DOHH2 (cell line): Measurements from ENCODE around the gene LHFPL6.

Experiments
- H3F3A ChIP-seq: fragments of 200-600 bp; sonication (generic), shearing (Covaris generic); 2 replicates; pipeline ENCODE4 v1.6.0; 2016; ENCODE audit warnings: antibody characterized with exemption, mild to moderate bottlenecking; ENCODE audit not compliant: control insufficient read depth, insufficient read depth
- H3K27ac ChIP-seq: fragments of 200-600 bp; sonication (generic); 2 replicates; pipeline ENCODE4 v1.5.1; 2014; ENCODE audit warnings: low read depth, mild to moderate bottlenecking, low read length, moderate library complexity
- H3K27me3 ChIP-seq: fragments of 200-600 bp; sonication (generic); 2 replicates; pipeline ENCODE4 v1.6.1; 2014; ENCODE audit warnings: mild to moderate bottlenecking, low read length, mixed read lengths; ENCODE audit not compliant: control insufficient read depth
- H3K36me3 ChIP-seq: fragments of 200-600 bp; sonication (generic); 2 replicates; pipeline ENCODE4 v1.6.1; 2014; ENCODE audit warnings: mild to moderate bottlenecking, low read length, moderate library complexity, mixed read lengths; ENCODE audit not compliant: control insufficient read depth
- H3K4me1 ChIP-seq: fragments of 200-600 bp; sonication (generic); 2 replicates; pipeline ENCODE4 v1.6.1; 2014; ENCODE audit warnings: mild to moderate bottlenecking, low read length, mixed read lengths; ENCODE audit not compliant: control insufficient read depth
- H3K4me2 ChIP-seq: fragments of 200-600 bp; sonication (generic); 2 replicates; pipeline ENCODE4 v1.6.0; 2014; ENCODE audit warnings: mild to moderate bottlenecking, low read length, moderate library complexity
- H3K4me3 ChIP-seq: fragments of 200-600 bp; sonication (generic); 2 replicates; pipeline ENCODE4 v1.5.1; 2014; ENCODE audit warnings: mild to moderate bottlenecking, low read length, mixed read lengths
- H3K79me2 ChIP-seq: fragments of 200-600 bp; sonication (generic); 2 replicates; pipeline ENCODE4 v1.6.1; 2014; ENCODE audit warnings: mild to moderate bottlenecking, low read length, mixed read lengths; ENCODE audit not compliant: control insufficient read depth
- H3K9me2 ChIP-seq: fragments of 200-600 bp; sonication (generic); replicated peaks from 2 replicates; pipeline ENCODE4 v1.6.1; 2014; ENCODE audit warnings: mild to moderate bottlenecking, low read length, mixed read lengths; ENCODE audit not compliant: control insufficient read depth
- H3K9me3 ChIP-seq: fragments of 200-600 bp; sonication (generic); 2 replicates; pipeline ENCODE4 v1.6.1; 2014; ENCODE audit warnings: antibody characterized with exemption, low read length, mixed read lengths; ENCODE audit not compliant: control insufficient read depth, insufficient read depth
- H4K20me1 ChIP-seq: fragments of 200-600 bp; sonication (generic); 2 replicates; pipeline ENCODE4 v1.6.0; 2014; ENCODE audit warnings: low read depth, mild to moderate bottlenecking, antibody characterized with exemption, low read length, moderate library complexity; ENCODE audit not compliant: control insufficient read depth, insufficient read depth
- CTCF ChIP-seq: fragments of 200-600 bp; sonication (generic); IDR thresholded peaks from one replicate; pipeline ENCODE4 v1.5.1; 2014; ENCODE audit warnings: antibody characterized with exemption, mild to moderate bottlenecking, low read depth, low read length; ENCODE audit not compliant: poor library complexity, severe bottlenecking
- EZH2phosphoT487 ChIP-seq: fragments of 200-600 bp; sonication (generic); IDR thresholded peaks from 2 replicates; pipeline ENCODE4 v1.6.1; 2017; ENCODE audit warnings: borderline replicate concordance, mild to moderate bottlenecking, antibody characterized with exemption, low read length, moderate library complexity, mixed read lengths

LHFPL6 gene

GRCh38 chr13:39516096-39516495 lies 86.9 kb downstream of the LHFPL6 start:
- H3K9me2 ChIP-seq = no peaks in the 10 kb centered on the region
- H3K36me3 ChIP-seq = no peaks in the 10 kb centered on the region
- H3F3A ChIP-seq = no peaks in the 10 kb centered on the region
- H3K27me3 ChIP-seq = no peaks in the 10 kb centered on the region
- H3K4me2 ChIP-seq = no peak overlapping the region
- no peak overlapping the region for H3K4me3 ChIP-seq
- no peak overlapping the region for H3K27ac ChIP-seq
- H3K9me3 ChIP-seq = no peaks in the 10 kb centered on the region
- no peak for TF ChIP-seq EZH2phosphoT487
- no peak for TF ChIP-seq CTCF
- peaks cover 51% of the 10 kb centered on the region for H3K79me2 ChIP-seq
- peaks cover 9% of the 10 kb centered on the region; the same call in 1 of the 2 replicates for H4K20me1 ChIP-seq
- no peaks in the 10 kb centered on the region for H3K4me1 ChIP-seq

GRCh38 chr13:39515224-39515714 lies 87.7 kb downstream of the LHFPL6 start:
- no peak overlapping the region for H3K4me2 ChIP-seq
- no peaks in the 10 kb centered on the region for H3F3A ChIP-seq
- no peaks in the 10 kb centered on the region for H3K27me3 ChIP-seq
- peaks cover 9% of the 10 kb centered on the region; the same call in 1 of the 2 replicates for H4K20me1 ChIP-seq
- no peak for TF ChIP-seq CTCF
- TF ChIP-seq EZH2phosphoT487 = no peak
- H3K27ac ChIP-seq = no peak overlapping the region
- H3K9me3 ChIP-seq = no peaks in the 10 kb centered on the region
- peaks cover 3% of the 10 kb centered on the region for H3K4me1 ChIP-seq
- no peak overlapping the region for H3K4me3 ChIP-seq
- peaks cover 43% of the 10 kb centered on the region for H3K79me2 ChIP-seq
- no peaks in the 10 kb centered on the region for H3K36me3 ChIP-seq
- no peaks in the 10 kb centered on the region for H3K9me2 ChIP-seq

- TF ChIP-seq EZH2phosphoT487 (no peak), CTCF (no peak)
- Histone ChIP-seq H3K27me3 (no peaks in the 10 kb centered on the region), H3K79me2 (peaks cover 43% of the 10 kb centered on the region), H3K4me2 (no peak overlapping the region), H3F3A (no peaks in the 10 kb centered on the region), H4K20me1 (peaks cover 9% of the 10 kb centered on the region; the same call in 1 of the 2 replicates), H3K4me1 (peaks cover 11% of the 10 kb centered on the region), H3K36me3 (no peaks in the 10 kb centered on the region), H3K27ac (no peak overlapping the region), H3K9me2 (no peaks in the 10 kb centered on the region), H3K9me3 (no peaks in the 10 kb centered on the region), H3K4me3 (no peak overlapping the region)
Observed at GRCh38 chr13:39512687-39513086, 90.3 kb downstream of the LHFPL6 start.
